CD14-positive monocyte (primary cell): ENCODE results near the gene NEGR1. TPM values are rescaled to one million over a fixed set of nuclear protein-coding genes. Genes with fewer than 3 reads are reported as not detected.

ENCODE experiments used
- DNase-seq, 3 donors: peaks; one replicate each; pipeline ENCODE4 v3.0.0-alpha.2; 2011 to 2022
- H2AFZ ChIP-seq: 2 replicates; pipeline ENCODE4 v1.6.0; 2012; ENCODE audit warnings: mild to moderate bottlenecking, low read depth, low read length, inconsistent platforms; ENCODE audit not compliant: insufficient read depth, poor library complexity, severe bottlenecking
- H3K27ac ChIP-seq, 2 donors: 1 replicate in 1 of 2; 2 replicates in 1 of 2; pipeline ENCODE4 v1.5.1; 2012 to 2013; ENCODE audit warnings: low read length in 2 of 2, control low read depth in 1 of 2, inconsistent platforms in 1 of 2, low read depth in 1 of 2, mild to moderate bottlenecking in 1 of 2
- H3K27me3 ChIP-seq, 2 donors: one replicate each; pipeline versions ENCODE4 v1.6.0 to v1.6.1; 2011 to 2013; ENCODE audit warnings: low read length in 2 of 2; ENCODE audit not compliant: control insufficient read depth in 2 of 2, insufficient read depth in 2 of 2
- H3K36me3 ChIP-seq, 2 donors: replicated peaks in 1 of 2; 1 replicate in 1 of 2; 2 replicates in 1 of 2; pipeline versions ENCODE4 v1.5.1 to v1.6.1; 2012 to 2013; ENCODE audit warnings: low read length in 2 of 2, control low read depth in 1 of 2, inconsistent platforms in 1 of 2, mild to moderate bottlenecking in 1 of 2; ENCODE audit not compliant: insufficient read depth in 2 of 2, control insufficient read depth in 1 of 2
- H3K4me1 ChIP-seq, 2 donors: 1 replicate in 1 of 2; 2 replicates in 1 of 2; pipeline versions ENCODE4 v1.5.1 to v1.6.1; 2012 to 2013; ENCODE audit warnings: low read length in 2 of 2, control low read depth in 1 of 2, inconsistent platforms in 1 of 2, mild to moderate bottlenecking in 1 of 2, moderate library complexity in 1 of 2; ENCODE audit not compliant: insufficient read depth in 2 of 2, control insufficient read depth in 1 of 2
- H3K4me2 ChIP-seq: replicated peaks from 2 replicates; pipeline ENCODE3; 2012; ENCODE audit warnings: low read length, moderate library complexity, mild to moderate bottlenecking; ENCODE audit not compliant: poor library complexity, severe bottlenecking; ENCODE audit errors: extremely low read depth
- H3K4me3 ChIP-seq, 3 experiments: fragments of 200-600 bp in 1 of 3; sonication (generic) in 1 of 3; replicated peaks in 1 of 3; 1 replicate in 2 of 3; 2 replicates in 1 of 3; pipeline ENCODE4 v1.5.1; 2011 to 2013; ENCODE audit warnings: low read length in 3 of 3, mild to moderate bottlenecking in 3 of 3, control low read depth in 2 of 3, low read depth in 2 of 3, inconsistent platforms in 1 of 3, moderate library complexity in 1 of 3
- H3K79me2 ChIP-seq: 2 replicates; pipeline ENCODE4 v1.6.0; 2012; ENCODE audit warnings: mild to moderate bottlenecking, control low read depth, inconsistent platforms, low read length, moderate library complexity; ENCODE audit not compliant: insufficient read depth
- H3K9ac ChIP-seq: 2 replicates; pipeline ENCODE4 v1.6.0; 2017; ENCODE audit warnings: low read length, mild to moderate bottlenecking; ENCODE audit not compliant: insufficient read depth, poor library complexity, severe bottlenecking
- H3K9me3 ChIP-seq, 2 donors: replicated peaks in 1 of 2; 1 replicate in 1 of 2; 2 replicates in 1 of 2; pipeline versions ENCODE4 v1.5.1 to v1.6.1; 2012 to 2013; ENCODE audit warnings: low read length in 2 of 2, control low read depth in 1 of 2; ENCODE audit not compliant: control insufficient read depth in 1 of 2, insufficient read depth in 1 of 2
- H4K20me1 ChIP-seq: 2 replicates; pipeline ENCODE4 v1.6.0; 2012; ENCODE audit warnings: mild to moderate bottlenecking, low read length, control low read depth, moderate library complexity; ENCODE audit not compliant: insufficient read depth
- H3K27ac Mint-ChIP-seq, 7 donors: one replicate each; pipeline ENCODE4 v1.8.0; 2020; ENCODE audit warnings: mild to moderate bottlenecking in 7 of 7, mixed read lengths in 7 of 7, moderate library complexity in 6 of 7, inconsistent platforms in 2 of 7
- H3K27me3 Mint-ChIP-seq, 3 donors: one replicate each; pipeline ENCODE4 v1.8.0; 2021 to 2022; ENCODE audit warnings: low read depth in 3 of 3, mild to moderate bottlenecking in 3 of 3, mixed read lengths in 3 of 3, moderate library complexity in 3 of 3, inconsistent platforms in 1 of 3
- H3K36me3 Mint-ChIP-seq, 2 donors: one replicate each; pipeline ENCODE4 v1.8.0; 2020; ENCODE audit warnings: mixed read lengths in 2 of 2, inconsistent platforms in 1 of 2, mild to moderate bottlenecking in 1 of 2
- H3K4me1 Mint-ChIP-seq: one replicate; pipeline ENCODE4 v1.8.0; 2020; ENCODE audit warnings: mild to moderate bottlenecking, mixed read lengths
- H3K4me3 Mint-ChIP-seq, 2 donors: one replicate each; pipeline ENCODE4 v1.8.0; 2020; ENCODE audit warnings: mild to moderate bottlenecking in 2 of 2, mixed read lengths in 2 of 2, moderate library complexity in 1 of 2
- H3K9me3 Mint-ChIP-seq, 7 donors: one replicate each; pipeline ENCODE4 v1.8.0; 2020 to 2022; ENCODE audit warnings: mixed read lengths in 7 of 7, mild to moderate bottlenecking in 6 of 7, moderate library complexity in 6 of 7, inconsistent platforms in 2 of 7
- WGBS: methylation state at CpG from one replicate; pipeline ENCODE4 v1.1.5; 2013; ENCODE audit warnings: missing lambda C conversion rate; ENCODE audit not compliant: insufficient coverage; 5-methylcytosine and 5-hydroxymethylcytosine counted together
- intact Hi-C, 2 donors: fragments of 100-400 bp; cut with micrococcal nuclease; formaldehyde crosslinking; loops; one replicate each; pipeline versions ENCODE4 v1.15.0 to v1.15.1; 2023
- polyA plus RNA-seq, 3 donors: library from polyadenylated mRNA; depleted of rRNA in 1 of 3; unstranded in 2 of 3; stranded (reverse) in 1 of 3; fragments of 300-500 nt in 2 of 3; fragments of >200 nt in 1 of 3; fragmentation: Illumina TruSeq in 2 of 3; gene quantifications; 1 replicate in 2 of 3; 2 replicates in 1 of 3; pipeline ENCODE4 v1.2.3, GENCODE V29; 2012 to 2021
- TF ChIP-seq, protein P1 (sequence below): fragments of 200-600 bp; IDR thresholded peaks from one replicate; pipeline ENCODE4 v1.8.0; 2022; ENCODE audit warnings: antibody characterized with exemption, mild to moderate bottlenecking

Gene NEGR1
- polyA plus RNA-seq, 3 donors: 0.03 to 0.15 (median 0.13) TPM

DNA sequence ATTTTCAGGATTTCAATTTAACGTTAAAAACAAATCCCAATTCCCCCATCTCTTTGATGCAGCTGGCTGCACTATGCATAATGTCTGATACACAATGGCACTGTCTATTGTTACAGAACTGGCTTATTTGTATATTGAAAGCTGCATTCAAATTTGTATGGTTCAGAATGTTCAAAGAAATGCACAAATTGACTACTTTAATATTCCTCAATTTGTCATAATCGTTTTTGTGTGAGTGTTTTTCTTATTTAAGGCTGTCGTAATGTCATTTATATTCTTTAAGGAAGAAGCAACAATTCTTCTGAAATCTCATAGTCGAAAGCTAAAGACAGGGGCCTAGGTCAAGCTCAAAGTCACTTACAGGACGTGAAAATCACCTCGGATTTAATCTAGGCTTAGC is 860.1 kb downstream of the NEGR1 start:
- 90% methylated on average over 3 of the region's 6 CpGs for WGBS
- H2AFZ ChIP-seq: no peak overlapping the region
- H3K4me3 ChIP-seq: no peak overlapping the region
- Mint-ChIP-seq H3K4me1 (no peaks in the 10 kb centered on the region), H3K36me3 (no peaks in the 10 kb centered on the region), H3K27ac (no peak overlapping the region), H3K4me3 (no peak overlapping the region), H3K27me3 (no peaks in the 10 kb centered on the region), H3K9me3 (no peaks in the 10 kb centered on the region)
- H3K27me3 ChIP-seq: no peaks in the 10 kb centered on the region
- DNase-seq: no peak
- no peaks in the 10 kb centered on the region for H3K79me2 ChIP-seq
- no peaks in the 10 kb centered on the region for H3K9me3 ChIP-seq
- H4K20me1 ChIP-seq: no peaks in the 10 kb centered on the region
- H3K27ac ChIP-seq: no peak overlapping the region
- intact Hi-C loops: no loop called here
- no peak overlapping the region for H3K9ac ChIP-seq
- H3K36me3 ChIP-seq: no peaks in the 10 kb centered on the region
- no peak overlapping the region for H3K4me2 ChIP-seq
- TF ChIP-seq, protein P1, sequence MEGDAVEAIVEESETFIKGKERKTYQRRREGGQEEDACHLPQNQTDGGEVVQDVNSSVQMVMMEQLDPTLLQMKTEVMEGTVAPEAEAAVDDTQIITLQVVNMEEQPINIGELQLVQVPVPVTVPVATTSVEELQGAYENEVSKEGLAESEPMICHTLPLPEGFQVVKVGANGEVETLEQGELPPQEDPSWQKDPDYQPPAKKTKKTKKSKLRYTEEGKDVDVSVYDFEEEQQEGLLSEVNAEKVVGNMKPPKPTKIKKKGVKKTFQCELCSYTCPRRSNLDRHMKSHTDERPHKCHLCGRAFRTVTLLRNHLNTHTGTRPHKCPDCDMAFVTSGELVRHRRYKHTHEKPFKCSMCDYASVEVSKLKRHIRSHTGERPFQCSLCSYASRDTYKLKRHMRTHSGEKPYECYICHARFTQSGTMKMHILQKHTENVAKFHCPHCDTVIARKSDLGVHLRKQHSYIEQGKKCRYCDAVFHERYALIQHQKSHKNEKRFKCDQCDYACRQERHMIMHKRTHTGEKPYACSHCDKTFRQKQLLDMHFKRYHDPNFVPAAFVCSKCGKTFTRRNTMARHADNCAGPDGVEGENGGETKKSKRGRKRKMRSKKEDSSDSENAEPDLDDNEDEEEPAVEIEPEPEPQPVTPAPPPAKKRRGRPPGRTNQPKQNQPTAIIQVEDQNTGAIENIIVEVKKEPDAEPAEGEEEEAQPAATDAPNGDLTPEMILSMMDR: no peak
- H3K4me1 ChIP-seq: no peaks in the 10 kb centered on the region

DNA sequence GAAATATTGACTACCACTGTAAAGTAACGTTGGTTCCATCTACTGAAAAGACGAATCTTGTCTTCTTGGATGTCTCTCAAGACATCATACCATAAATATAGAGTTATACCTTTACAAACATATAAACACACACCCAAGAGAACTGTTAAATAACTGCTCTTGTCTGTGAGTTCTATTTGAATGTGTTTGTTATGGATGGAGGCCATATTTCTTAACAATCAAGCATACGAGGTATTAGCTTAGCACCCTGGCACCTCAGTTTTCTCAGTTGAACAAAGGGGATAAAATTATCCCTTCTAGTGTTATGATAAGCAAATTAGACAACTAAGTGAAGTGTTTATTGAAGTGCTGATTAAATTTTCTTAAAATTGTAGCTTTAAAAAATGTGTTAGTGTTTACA is 864.9 kb downstream of the NEGR1 start:
- no CpG with 5 or more reads among the region's 3 CpGs for WGBS
- Histone ChIP-seq H3K27ac (no peak overlapping the region), H3K4me3 (no peak overlapping the region), H3K27me3 (no peaks in the 10 kb centered on the region), H3K36me3 (no peaks in the 10 kb centered on the region), H2AFZ (no peak overlapping the region), H3K4me2 (no peak overlapping the region), H3K9ac (no peak overlapping the region), H3K79me2 (no peaks in the 10 kb centered on the region), H4K20me1 (no peaks in the 10 kb centered on the region), H3K4me1 (peaks cover 17 to 21% of the 10 kb centered on the region in 2 donors), H3K9me3 (no peaks in the 10 kb centered on the region)
- no peak overlapping the region for H3K4me3 Mint-ChIP-seq
- H3K4me1 Mint-ChIP-seq: peaks cover 25% of the 10 kb centered on the region
- peaks cover 0 to 1% (median 0%) of the 10 kb centered on the region in 7 donors for H3K9me3 Mint-ChIP-seq
- no peak for DNase-seq
- intact Hi-C loops: no loop called here
- H3K27me3 Mint-ChIP-seq: peaks cover 0 to 2% (median 0%) of the 10 kb centered on the region in 3 donors
- H3K27ac Mint-ChIP-seq: no peak overlapping the region
- TF ChIP-seq, protein P1: no peak
- no peaks in the 10 kb centered on the region for H3K36me3 Mint-ChIP-seq
